OCI-LY7 (cell line): ENCODE results near the gene AXIN1.

Experiments used
- EZH2phosphoT487 ChIP-seq: fragments of 200-600 bp; sonication (generic); IDR thresholded peaks from 2 replicates; pipeline ENCODE4 v1.6.1; 2018; ENCODE audit warnings: low read depth, borderline replicate concordance, mild to moderate bottlenecking, mixed run types, antibody characterized with exemption, low read length, moderate library complexity, mixed read lengths
- TF ChIP-seq, protein P1 (sequence below): fragments of 200-600 bp; sonication (generic); conservative IDR thresholded peaks from 2 replicates; pipeline ENCODE4 v1.5.1; 2014; ENCODE audit warnings: mild to moderate bottlenecking, antibody characterized with exemption, low read length, moderate library complexity, mixed read lengths

DNA sequence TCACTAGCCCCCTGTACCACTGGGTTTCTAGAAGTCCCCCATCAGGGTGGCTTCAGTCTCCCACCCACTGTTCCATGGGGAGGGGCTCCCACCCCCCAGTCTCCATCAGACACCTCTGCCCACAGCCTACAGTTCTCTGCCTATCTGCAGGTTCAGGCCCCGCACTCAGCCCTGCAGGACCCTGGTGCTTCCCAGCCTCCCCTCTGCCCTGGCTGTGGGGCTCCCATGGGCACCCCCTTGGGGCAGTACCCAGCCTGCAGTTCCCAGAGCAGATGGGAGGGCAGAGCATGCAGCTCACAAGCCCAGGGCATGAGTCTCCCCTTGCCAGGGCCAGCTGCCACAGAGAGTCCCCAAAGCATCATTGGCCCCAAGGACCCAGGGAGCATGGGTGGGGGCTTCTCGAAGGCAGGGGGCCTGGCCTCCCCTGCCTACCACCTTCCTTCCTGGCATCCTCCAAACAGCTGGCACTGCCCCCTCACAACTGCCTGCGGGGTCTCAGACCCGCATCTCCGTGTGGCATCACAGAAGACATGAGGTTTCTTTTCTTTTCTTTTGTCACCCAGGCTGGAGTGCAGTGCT is 20.6 kb upstream of the AXIN1 start:
- TF ChIP-seq, protein P1, sequence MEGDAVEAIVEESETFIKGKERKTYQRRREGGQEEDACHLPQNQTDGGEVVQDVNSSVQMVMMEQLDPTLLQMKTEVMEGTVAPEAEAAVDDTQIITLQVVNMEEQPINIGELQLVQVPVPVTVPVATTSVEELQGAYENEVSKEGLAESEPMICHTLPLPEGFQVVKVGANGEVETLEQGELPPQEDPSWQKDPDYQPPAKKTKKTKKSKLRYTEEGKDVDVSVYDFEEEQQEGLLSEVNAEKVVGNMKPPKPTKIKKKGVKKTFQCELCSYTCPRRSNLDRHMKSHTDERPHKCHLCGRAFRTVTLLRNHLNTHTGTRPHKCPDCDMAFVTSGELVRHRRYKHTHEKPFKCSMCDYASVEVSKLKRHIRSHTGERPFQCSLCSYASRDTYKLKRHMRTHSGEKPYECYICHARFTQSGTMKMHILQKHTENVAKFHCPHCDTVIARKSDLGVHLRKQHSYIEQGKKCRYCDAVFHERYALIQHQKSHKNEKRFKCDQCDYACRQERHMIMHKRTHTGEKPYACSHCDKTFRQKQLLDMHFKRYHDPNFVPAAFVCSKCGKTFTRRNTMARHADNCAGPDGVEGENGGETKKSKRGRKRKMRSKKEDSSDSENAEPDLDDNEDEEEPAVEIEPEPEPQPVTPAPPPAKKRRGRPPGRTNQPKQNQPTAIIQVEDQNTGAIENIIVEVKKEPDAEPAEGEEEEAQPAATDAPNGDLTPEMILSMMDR, result no peak
- TF ChIP-seq EZH2phosphoT487, result no peak
